HG03139 (cell line): ENCODE results near the gene HOXA2.

ENCODE experiments used
- ATAC-seq: cut with Tn5 transposase; IDR thresholded peaks from one replicate; pipeline ENCODE4 v1.9.1; 2021; ENCODE audit not compliant: unreplicated experiment

HOXA2 gene

DNA sequence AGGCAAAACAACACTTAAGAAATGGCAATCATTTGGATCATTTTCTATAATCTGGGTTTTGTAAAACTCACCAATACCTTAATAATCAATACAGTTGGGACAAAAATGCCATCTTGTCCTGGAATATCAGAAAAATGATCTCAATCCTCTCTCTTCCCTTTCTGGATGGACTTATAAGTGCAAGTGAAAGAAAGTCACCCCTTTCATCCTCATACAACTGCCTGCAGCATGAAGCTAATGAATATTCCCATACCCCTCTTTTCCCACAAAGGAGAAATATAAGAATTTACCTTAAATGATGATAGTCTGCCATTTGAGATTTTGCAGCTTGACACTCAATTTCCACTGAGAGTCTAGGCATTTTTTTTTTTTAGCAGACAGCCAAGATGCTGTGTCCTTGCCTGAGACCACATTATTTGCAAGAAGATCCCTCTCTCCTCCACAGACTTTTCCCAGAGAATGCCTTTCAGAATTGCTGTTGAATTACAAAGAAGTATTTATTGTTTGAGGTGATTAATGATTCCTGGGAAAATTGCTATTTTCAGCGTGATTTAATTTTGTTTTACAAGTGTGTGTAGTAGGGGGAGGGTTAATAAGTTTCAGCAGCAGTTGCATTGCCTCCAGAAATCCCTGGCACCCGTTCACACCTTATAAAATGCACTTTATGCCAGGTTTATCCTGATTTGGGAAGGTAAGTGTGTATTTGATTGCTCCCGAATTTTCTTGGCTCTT is 24.3 kb upstream of the HOXA2 start:
- no peak for ATAC-seq

DNA sequence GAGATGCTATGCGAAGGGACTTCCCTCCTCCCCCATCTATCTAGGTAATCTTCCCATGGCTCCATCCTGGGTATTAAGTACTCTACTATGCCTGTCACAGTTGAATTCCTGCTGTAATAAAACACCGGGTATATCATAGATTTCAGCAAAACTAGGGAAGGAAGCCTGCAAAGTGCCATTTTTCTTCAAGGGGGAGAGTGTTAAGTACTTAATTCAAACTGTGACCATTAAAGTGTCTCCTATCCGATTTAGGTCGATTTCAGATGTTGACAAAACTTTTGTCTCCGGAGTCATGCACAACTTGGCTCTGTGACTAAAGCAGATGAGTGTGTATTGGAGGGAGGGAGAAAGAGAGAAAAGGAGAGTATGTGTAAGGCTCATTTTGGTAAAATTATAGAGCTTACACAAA is 23.5 kb upstream of the HOXA2 start:
- no peak for ATAC-seq

DNA sequence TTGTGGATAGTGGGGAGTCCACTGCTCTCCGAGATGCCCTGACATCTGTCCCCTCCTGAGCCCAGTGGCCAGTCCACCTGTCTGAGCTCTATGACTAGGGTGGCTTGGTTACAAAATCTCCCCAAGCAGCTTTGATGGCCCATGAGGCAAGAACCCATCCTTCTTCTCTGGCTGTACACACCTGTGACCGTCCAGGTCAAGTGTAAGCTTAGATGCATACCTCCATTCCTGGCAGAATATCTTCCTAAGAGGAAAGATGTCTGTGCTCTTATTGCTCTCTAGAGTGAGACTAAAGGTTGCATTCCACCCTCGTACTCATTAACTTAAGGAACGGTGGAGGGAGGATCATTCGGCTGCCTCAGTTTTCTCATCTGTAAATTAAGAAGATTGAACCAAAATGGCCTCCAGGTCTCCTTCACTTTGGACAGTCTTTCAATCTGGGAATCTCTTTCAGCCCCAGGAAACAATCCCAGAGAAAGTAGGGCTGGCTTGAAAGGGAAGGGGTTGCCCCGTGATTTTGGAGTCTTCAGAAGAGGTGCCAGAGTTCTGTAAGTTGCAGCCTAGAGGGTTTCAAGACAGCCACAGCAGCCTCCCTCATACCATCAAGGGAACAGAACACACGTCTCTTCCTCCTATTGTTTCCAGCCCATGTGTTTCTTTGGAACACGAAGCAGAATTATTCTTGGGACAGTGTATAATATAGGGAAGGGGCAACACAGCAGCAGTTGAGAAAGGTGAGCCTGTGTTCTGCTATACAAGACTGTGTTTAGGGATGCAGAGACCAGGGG is 22.6 kb upstream of the HOXA2 start:
- no peak for ATAC-seq

DNA sequence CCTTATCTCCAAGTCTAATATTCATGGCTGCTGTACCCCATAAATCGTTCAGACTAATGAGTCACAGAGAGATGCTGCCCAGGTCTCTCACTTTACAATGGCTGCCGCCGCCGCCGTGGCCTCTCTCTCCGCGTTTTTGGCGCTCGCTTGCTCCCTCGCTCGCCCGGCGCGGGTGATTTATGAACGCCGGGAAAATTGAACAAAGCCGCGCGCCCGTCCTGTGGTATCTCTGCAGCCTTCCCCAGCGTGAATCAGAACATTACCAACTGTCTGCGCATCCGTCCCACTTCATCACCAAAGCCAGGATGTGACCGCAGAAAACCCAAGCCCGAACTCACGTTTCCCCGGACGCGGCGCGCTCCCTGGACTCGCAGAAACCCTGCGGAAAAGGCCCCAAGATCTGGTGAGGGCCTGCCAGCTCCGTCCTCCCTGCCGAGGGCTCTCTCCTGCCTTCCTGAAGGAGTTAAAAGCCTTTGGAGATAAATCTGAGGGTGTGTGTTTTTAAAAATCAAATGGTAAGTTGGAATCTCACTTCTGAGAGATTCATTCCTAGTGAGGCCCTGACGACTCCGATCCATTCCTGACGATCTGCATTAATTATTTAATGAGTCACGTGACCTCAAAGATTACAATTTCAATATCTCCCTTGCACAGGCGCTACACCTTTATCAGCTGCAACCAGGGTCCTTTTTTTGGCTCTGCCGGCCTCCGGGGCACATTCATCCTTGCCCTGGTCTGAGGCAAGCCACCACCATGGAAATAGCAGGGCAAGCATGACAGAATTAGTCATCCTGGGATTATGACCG is 21.8 kb upstream of the HOXA2 start:
- ATAC-seq: no peak

DNA sequence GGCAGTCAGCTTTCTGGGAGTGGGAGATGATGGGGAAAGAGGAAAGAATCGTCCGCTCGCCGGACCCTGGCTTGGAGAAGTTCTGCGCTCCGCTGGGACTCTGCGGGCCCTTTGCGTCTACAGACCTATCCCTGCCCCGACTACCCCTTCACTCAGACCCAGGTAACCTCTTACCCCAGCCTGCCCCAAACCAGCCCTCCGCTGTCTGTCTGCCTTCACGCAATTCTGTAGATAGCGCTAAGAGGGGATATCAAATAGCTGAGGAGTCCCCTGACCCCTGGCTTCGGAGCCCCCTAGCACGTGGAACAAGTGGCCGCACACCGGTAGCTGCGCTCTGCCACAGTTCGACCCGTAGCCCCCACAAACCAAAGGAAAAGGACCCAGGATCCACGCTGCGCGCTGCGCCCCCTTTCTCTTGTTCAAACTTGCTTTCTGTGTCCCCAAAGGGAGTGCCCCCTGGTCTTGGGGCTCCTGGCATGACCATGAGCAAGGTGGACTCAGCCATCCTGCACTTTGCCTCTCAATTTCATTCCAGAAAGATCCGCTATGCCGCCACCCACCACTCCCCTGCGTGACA is 21.1 kb upstream of the HOXA2 start:
- no peak for ATAC-seq

DNA sequence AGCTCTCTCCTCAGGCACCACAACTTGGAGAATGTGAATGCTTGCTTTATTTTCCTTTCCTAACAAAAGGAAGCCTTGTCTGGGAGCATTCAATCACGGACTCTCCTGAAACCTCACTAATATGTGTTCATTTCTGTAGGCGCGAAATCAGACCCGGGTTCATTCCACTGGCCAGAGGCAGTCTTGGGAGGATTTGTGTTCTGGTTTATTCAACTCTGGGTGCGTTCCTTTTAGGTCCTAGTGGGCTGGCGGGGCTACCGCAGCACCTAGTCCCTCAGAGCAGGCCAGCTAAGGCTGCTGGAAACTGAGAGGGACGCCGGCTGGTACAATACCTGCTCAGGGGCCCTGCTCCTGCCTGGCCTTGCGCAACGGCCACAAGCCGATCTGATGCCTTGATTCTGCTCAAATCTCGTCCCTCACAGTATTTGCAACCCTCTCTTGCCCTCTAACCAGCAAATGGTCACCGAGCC is 20.6 kb upstream of the HOXA2 start:
- ATAC-seq: no peak

DNA sequence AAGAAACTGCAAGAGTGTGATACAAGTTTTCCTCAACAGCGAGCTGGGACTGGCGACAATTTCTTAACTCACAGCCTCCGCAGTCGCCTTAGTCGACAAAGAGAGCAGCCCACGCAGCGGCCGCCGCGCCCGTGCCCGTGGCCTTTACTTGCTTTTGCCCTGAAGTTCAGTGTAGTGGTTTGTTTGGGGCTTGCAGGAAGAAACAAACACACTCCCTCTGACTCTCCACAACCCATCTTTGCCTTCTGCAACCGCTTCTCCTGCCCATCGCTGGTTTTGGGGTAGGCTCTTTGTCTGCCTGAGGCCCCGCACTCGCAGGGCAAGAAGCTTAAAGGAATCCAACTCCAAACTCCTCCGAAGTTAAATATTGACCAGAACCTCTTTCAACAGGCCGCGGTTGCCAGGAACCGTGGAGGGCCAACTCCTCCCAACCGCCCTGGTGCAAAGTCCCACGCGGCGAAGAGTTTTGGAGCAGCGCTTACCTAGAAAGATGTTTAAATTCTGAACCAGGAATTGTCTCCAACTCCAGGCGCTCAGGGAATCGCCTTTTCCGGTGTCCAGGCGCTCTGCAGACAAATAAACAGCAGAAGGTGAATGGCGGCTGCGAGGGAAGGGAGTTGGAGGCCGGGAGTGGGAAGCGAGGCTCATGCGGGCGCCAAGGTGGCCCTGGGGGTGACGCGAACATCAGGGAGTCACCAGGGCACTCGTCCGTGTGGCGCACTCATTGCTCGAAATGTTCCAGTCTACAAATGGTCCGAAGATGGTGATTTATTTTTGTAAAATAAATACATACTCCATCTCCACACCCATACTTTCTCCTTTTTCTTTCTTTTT is 19.8 kb upstream of the HOXA2 start:
- no peak for ATAC-seq

DNA sequence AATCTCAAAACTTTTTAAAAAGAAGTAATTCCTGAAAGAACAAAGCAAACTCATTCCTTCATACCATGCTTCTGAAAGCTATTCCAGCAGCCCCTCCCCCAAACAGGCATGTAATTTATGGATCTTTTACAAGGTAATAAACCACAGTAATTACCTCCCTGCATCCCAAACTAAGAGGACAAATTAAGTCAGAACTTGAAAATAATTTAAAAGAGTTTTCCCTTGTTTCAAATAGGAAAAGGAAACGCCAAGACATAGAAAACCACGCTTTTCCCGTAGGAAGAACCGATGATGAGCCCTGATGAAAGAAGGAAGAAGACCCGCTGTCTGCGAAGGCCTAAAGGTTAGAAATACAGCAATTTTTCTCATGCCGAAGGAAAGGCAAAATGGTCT is 19.2 kb upstream of the HOXA2 start:
- ATAC-seq: no peak

DNA sequence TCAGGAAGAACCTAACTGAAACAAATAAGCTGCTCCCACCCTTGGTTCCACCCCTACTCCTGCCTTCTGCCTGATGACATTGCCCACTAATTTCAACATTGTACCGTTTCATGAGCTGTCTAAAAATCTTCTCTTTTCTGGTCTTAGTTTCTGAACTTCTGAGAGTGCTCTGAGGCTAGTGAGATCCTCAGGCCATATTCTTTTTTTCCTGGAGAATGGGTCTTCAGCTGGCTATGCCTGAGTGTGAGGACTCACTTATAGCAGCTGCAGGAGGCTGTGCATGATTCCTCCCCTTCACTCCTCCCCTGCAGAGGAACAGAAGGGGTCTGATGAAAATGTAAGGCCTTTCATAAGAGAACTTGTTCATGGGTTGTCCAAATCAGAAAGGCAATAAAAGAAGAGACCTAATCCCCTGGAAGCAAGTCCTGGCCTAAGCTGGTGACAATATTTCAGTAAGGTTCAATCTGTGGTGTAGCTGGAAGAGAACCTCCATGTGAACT is 17.0 kb upstream of the HOXA2 start:
- ATAC-seq: no peak

DNA sequence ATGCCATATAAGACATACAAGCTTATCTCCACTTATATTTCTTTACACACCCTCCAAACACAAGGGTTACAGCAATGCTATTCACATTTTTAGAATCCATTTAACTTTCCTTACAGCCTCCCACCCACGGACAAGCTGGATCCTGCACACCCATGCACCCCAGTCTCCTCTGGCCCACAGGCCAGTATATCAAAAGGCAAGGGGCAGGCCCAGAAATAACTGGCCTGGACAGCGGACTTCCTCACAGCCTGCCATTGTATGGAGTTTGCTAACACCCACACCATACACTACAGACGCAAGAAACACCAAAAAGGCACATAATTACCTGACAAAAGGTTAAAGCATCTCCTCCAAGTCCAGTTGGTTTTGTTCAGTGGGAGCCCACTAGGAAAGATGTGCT is 16.1 kb upstream of the HOXA2 start:
- no peak for ATAC-seq

DNA sequence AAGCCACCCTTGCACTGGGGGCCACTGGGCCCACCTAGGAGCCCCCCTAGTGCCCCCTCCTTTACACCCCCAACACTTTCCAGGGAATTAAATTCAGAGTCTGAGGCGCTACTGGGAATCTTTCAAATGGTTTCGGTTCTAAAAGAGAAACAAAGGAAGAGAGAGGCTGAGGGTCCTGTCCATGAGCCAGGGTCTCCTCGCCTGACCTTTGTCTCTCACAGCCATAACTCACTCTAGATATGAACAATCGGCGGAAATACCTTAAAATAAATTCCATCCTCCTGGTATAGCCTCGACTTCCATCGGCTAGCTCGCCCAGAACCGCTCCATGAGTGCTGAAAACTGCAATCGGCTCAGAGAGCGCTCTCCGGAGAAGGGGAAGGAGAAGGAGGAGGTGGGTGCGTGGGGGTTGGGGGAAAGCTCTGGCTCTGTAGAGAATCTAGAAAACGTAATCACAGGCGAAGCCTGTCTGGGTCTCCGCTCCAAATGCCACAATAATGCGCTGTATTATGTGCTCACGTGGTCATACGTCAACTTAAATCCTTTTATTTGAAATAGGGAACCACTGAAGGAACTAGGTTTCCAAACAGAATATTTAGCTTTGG is 15.5 kb upstream of the HOXA2 start:
- no peak for ATAC-seq

DNA sequence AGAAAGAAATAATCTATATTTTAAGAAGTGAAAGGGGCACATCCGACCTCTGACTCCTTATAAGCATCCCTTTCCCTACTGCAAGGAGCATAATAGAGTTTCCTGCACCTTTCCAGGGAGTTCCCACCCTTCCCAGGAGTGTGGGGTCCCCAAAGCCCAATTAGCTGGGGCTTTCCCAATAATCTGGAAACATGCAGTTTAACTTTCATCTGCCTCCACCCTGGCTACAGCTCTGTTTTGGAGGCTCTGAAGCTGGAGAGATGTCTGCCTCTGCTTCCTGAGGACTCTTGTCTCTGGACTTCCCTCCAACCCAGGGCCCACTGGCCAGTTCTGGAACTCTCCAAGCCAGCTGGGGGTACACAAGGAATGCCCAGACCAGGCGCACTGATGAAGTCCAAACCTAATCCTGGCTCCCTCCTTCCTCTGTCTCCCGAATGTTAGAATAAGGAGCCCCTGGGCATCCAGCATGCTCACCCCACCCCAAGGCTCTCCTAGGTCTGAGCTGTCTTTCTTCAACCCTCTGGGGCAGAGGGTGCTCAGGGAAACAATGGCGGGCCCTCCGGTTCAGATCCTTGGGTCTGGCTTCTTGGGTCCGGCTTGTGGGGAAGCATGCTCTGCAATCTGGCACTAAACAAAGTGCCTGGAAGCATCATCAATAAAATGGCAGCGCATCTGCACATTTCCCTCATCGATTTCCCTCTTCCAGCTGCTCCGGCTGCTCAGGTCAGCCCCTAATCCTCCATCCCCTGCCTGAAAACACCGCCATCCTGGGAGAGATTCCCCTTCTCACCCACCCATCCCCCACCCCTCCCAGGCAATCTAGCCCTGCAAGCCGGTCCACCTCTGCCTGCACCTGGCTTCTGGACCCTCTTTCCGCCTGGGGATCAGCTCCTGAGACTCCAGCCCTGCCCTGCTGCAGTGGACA is 14.7 kb upstream of the HOXA2 start:
- ATAC-seq: no peak

DNA sequence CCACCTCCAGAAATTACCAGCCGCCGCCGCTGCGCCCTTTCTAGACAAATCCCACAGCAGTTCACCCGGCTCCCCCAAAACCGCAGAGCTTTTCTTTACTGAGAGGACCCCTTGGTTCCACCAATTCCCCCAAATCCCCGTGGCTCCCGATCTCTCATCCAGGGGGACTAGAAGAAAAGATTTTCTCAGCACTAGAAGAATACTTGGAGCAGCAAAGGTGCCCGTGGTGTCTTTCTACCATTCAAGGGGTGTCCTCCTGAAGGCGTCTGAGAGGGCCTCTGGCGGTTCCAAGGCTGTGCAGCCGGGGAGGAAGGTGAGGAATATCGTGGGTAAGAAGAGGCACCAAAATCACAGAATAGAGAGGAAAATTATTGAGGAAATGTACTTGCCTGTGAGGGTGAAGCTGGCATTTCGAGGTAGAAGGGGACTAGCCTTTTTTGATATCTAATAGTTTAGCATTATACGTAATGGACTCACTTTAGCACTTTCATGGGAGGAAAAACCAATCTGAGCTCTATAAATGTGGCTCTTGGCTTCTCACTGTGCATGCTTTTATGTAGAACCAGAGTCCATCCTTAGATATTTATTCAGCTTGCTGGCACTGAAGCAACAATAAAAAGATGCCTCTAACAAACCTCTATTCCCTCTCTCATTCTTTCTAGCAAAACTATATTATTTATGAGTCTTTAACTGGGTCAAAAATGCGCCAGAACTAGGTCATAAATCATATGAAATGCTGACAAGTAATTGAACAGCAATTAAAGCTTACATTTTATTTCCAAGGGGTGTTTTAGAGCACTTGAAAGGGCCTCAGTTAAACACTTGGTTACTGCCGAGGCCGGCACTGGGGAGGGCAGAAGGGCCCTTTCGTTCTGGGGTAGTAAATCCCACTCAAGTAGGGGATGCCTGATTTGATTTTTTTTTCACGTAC is 13.8 kb upstream of the HOXA2 start:
- ATAC-seq: no peak

DNA sequence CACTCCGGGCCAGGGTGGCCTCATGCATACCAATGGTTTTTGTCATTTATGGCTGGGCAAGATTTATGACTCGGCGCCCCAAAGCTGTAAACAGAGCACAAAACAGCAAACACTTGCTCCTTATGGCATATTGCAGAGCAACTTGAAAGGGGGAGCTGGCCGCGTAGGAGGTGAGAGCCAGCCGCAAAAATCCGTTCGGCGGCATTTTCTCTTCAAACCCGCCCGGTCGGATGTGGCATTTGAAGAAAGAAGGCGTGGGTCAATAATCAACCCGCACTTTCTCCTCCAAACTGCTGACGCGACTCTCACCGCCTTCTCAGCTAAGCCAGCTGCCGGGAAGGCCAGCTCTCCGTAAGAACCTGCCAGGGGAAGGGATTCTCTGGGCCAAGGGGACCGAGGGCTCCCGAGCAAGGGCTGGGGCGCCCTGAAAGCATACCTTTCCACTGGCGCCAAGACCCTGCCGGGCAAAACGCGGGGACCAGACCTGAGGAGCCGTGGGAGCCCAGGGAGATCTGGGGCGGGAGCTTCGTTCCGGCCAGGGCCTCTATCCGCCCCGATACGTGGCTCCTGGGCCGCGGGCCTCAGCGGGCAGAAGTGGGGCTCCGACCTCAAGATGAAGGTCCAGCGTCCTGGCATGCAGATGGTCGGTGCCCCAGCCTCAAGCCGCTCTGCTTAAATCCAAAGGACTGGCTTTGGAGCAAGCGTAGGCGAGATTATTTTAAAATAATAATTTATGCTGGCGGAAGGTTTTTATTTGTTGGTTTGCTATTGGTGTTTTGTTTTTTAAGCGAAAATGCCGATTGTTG is 12.9 kb upstream of the HOXA2 start:
- ATAC-seq: no peak

DNA sequence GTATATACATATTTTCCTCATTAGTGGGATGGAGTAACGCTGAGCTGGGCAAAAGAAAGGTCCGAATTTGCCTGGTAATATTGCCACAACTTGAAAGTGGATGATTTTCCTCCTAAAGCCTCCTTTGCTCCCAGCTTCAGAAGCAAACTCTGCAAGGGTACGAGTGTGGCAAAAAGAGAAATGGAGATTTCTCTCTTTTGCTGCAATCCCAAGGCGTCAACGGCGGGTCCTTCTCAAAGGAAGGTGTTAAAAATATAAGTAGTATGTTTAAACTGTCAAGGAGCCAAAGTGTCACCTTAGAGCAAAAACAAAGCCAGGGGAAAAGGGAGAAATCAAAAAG is 12.4 kb upstream of the HOXA2 start:
- no peak for ATAC-seq

DNA sequence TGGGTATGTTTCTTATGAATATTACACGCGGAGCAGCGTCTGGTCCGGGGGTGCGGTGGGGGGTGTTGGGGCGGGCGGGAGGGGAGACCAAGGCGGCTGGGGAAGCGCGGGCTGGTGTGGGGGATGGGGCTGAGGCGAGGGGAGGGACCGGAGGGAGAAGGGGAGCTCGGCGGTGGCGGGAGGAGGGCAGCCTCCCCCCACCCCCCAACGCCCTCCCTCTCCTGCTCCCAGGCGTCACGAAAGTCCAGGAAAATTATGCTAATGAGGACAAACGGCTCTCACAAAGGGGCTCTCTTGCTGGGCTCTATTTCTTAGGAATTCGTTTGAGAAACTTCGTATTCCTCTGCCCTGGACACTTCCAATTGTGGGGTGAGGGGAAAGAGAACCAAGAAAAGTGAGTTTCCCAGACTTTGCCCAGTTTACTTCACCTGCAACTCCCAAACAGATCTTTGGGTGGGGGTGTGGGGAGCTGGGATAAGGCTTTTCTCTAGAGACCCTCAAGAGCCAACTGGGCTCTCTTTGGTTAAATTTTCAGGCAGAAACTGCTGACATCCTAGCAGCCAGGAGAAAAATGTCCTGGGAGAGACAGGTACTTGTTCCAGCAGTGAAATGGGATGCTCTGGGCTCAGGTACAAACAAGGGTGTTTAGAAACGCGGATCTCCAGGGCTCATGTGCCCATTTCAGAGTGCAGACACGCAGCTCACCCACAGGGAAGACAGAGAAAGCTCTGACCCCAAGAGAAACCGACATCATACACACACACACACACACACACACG is 11.7 kb upstream of the HOXA2 start:
- no peak for ATAC-seq
